HG03139 (cell line): ENCODE data around the gene C11orf91.
"Not testable (repeated sequence)": the region's sequence is repeated elsewhere in the genome, so short reads cannot be mapped to it uniquely, and the experiment has no call there.

Experiments
- ATAC-seq: cut with Tn5 transposase; IDR thresholded peaks from one replicate; pipeline ENCODE4 v1.9.1; 2021; ENCODE audit not compliant: unreplicated experiment

The C11orf91 gene

GRCh38 chr11:33696931-33697638, 3.5 kb downstream of the C11orf91 start:
- ATAC-seq = no peak

GRCh38 chr11:33696411-33696810, 4.2 kb downstream of the C11orf91 start:
- no peak for ATAC-seq

GRCh38 chr11:33695051-33695566, 5.5 kb downstream of the C11orf91 start:
- no peak for ATAC-seq

GRCh38 chr11:33694346-33695050, 6.1 kb downstream of the C11orf91 start:
- no peak for ATAC-seq

DNA sequence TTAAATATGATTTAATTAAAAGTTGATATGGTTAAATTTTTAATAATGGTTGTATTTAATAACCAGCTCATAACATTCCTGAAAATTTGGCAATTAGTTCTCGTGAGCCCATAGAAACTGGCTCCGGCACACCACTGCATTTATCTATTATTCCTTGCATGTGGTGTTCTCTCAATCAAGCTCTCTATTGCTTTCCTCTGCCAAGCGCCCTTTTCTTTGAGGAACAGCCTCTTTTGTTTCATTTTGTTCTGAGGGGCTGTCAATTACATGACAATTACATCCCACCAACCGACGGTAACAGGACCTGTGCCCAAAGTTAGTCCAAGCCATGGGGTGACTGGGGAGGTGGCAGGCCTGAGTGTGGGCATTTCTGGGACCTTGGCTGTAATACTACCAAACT, 8.1 kb downstream of the C11orf91 start:
- no peak for ATAC-seq

- ATAC-seq = no peak
These were observed 8.6 kb downstream of the C11orf91 start for GRCh38 chr11:33692013-33692504.

DNA sequence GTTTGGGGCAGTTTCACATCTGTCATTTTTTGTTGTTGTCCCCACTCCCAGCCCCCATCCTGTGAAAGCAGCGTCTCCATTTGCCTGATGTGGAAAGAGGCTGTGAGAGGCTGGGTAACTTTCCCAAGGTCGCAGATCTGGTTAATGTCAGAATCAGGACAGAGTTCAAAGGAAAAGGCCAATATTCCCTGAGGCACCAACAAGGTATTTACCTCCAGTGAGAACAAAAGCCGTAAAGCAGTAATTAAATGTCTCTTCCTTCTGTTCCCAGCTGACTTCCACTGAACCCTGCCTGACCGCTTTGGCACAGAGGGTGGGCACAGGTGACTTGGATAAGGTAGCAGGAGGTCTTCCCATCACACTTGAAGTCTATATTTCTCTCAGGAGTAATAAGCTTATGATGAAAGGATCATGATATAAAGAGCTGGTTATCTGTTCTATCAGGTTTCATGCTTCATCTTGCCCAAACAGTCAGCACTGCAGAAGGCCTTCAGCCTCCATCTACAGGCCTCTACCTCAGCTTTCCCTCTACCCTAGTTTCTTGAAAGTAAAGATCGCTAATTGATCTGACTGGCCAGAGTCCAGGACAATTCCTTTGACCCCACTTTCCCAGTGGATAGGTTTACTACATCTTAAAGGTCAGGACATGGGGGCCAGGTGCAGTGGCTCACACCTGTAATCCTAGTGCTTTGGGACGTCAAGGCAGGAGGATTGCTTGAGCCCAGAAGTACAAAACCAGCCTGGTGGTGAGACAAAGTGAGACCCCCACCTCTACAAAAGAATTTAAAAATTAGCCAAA, 9.4 kb downstream of the C11orf91 start:
- ATAC-seq = no peak

DNA sequence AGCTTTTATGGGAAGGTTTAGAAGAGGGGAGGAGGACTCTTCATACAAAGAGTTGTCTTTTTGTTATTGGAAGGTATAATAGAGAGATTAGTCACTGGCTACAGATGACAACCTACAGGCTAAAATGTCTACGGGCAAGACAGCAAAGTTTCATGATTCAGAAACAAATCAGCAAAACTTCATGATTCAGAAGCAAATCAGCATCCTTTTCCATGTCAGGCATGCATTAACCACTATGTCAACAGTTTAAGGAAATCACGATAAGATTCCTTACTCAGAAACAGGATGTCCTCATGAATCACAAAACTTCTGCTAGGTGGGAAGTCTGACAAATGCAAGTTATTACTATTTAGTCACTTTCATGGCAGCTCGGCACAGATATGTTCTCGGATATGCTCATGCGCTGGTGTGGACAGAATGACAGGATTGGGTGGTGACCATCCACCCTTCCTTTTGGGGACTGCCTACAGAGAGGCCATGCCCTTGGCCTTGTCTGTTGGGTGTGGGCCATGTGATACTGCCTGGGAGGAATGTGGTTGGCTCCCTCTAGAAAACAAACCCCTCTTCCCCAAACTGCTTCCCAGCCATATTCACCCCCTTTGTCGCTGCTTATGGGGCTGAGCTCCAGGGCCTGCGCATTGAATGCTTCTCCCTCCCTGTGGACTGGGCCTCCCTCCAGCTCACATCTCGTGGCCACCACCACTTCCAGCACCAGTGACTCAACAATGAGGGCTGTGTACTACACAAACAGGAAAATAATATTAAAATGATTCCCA, 10.1 kb downstream of the C11orf91 start:
- no peak for ATAC-seq

DNA sequence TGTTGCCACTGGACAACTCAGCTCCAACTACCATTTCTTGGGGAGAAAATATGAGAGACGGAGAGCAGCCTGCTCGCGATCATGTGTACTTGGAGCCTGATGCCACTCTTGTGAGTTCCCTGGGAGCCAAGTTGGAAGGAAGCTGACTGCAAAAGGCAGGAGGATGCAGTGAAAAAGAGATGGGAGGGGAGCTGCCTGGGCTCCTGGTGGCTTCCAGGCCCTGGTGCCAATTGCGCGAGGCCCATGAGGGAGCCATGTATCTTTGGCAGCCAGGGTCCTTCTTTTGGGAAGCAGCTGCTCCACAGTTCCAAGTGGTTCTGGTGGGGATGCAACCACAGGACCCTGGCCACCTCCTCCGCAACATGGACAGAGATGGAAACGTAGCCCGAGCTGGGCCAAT, 11.1 kb downstream of the C11orf91 start:
- ATAC-seq = no peak

DNA sequence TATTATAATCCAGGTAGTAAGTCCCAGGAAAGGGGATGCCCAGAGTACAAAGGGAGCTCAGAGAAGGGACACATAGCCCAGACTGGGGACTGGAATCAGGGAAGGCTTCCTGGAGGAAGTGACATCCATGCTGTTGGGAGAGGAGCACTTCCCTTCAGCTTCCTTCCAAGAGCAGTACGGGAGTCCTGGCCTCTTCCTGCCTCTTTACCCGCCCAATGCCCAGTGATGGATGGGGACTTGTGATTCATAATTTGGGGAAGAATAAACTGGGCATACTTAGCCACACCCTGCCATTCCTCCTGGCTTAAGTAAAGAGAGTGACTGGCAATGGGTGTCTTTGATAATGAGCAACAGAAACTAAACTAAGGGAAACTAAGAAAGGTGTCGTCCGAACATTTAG, 11.5 kb downstream of the C11orf91 start:
- ATAC-seq = no peak

- no peak for ATAC-seq
These were observed 12.7 kb downstream of the C11orf91 start for GRCh38 chr11:33687733-33688479.

DNA sequence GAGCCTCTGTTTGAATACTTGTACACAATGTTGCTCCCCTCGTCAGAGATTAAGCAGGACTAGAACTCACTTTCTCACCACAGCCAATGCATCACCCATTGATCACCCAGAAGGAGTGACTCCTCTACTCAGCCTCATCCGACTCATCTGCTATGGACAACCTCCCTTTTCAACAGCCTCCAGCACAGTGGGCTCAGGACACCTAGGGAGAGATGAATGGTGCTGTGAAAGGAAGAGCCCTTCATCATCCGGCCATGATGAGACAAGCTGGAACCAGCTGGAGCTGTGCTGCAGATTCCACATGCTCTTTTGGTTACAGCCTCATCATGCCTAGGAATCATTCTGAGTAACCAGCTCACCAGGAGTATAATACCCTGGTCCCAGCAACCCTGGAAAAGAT, 15.5 kb downstream of the C11orf91 start:
- no peak for ATAC-seq

DNA sequence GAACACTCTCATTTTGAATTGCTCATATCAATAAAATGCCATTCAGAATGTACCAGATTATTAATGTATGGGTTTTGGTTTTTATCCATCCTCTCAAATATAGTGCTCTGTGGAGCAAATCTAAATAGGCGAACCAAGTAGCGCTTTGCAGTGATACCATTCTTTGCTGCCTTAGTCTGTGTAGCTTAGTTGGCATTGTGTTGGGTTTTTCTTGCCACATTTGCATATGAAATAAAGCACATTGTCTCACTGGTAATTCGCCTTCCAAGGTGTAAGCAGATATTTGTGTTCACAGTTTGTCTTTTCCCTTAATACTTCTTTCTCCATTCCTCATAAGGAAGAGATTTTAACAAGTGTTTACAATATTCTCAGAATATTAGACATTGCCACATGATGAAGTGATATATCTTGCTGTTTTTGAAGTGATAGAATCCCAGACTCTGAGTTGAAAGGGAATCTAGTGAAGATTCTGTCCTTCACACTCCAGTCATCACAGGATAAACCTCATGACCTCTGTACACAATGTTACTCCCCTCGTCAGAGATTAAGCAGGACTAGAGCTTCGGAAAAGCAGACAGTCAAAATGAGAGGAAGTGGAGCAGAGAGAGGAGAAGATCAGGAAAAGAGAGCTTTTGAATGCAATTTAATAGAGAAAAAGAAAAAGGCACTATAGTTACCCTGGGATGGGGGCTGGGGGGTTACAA, 16.5 kb downstream of the C11orf91 start:
- ATAC-seq = no peak

- no peak for ATAC-seq
These were observed 18.2 kb downstream of the C11orf91 start for GRCh38 chr11:33682446-33682845.

DNA sequence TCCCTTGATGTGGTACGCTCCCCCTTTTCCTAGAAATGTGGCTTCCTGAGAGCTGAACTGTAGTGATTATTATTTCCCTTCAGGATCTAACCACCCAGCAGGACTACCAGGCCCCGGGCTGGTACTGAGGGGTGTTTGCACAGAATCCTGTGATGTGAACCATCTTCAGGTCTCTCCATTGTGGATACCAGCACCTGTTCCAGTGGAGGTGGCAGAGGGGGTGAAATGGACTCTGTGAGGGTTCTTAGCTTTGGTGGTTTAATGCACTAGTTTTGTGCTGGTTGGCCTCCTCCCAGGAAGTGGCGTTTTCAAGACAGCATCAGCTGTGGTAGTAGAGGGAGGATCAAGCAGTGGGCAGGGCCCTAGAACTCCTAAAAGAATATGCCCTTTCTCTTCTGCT, 18.6 kb downstream of the C11orf91 start:
- ATAC-seq = no peak

- ATAC-seq = not testable (repeated sequence)
These were observed 22.0 kb downstream of the C11orf91 start for GRCh38 chr11:33678616-33679015.

GRCh38 chr11:33674035-33674814, 26.4 kb downstream of the C11orf91 start:
- ATAC-seq = no peak

DNA sequence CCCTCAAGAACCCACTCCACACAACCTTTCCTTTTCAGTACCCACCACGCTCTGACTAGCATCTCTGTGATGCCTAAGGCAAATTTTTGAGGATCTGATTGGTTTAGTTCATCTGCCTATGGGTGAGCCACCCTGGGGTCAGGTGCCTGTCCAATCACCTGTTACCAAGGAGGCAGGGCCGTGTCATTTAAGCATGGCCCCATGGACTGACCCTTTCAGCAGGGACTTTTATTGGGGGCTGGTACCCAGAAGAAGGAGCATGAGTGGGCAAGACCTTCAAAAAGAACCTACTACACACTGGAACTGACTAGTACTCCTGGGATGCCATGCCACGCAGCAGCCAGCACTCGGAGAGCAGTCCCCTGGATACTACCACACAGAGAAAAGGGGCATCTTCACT, 28.4 kb downstream of the C11orf91 start:
- ATAC-seq = no peak
